ENCODE results near the gene PLTP.
"Not testable (repeated sequence)": the region's sequence is repeated elsewhere in the genome, so short reads cannot be mapped to it uniquely, and the experiment has no call there.

The PLTP gene

DNA sequence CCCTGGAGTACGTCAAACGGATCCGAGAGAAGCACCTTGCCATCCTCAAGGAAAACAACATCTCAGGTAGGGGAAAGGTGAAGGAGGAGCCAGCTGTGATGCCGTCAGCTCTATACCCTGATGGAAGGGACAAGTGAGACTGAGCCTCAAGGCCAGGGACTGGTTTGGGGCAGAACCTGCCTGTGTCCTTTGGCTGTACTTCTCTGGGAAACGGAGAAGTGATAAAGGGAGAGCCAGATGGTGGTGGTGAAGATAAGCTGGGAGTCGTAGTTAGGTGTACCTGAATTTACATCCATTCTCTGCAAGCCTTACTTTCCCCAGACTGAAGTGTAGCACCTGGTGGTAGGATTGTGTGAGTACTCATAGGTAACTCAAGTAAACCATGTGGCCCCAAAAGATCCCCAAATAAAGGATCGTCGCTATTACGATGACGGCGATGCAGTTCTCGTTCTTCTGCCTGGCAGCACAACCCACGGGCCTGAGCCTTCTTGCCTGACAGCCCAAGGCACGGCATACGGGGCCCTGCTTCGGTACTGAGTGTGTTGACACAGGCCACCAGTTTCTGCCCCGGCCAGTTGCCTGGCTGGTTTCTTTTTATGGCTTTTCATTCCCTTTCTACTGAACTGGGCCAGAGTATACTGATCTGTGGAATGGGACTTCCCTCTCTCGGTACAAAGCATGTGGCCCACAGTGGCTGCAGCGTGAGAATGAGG lies 33.2 kb upstream of the PLTP start:
- no peak for DNase-seq (ENCODE audit: low read depth in 4 of 4, low spot score in 1 of 4)

DNA sequence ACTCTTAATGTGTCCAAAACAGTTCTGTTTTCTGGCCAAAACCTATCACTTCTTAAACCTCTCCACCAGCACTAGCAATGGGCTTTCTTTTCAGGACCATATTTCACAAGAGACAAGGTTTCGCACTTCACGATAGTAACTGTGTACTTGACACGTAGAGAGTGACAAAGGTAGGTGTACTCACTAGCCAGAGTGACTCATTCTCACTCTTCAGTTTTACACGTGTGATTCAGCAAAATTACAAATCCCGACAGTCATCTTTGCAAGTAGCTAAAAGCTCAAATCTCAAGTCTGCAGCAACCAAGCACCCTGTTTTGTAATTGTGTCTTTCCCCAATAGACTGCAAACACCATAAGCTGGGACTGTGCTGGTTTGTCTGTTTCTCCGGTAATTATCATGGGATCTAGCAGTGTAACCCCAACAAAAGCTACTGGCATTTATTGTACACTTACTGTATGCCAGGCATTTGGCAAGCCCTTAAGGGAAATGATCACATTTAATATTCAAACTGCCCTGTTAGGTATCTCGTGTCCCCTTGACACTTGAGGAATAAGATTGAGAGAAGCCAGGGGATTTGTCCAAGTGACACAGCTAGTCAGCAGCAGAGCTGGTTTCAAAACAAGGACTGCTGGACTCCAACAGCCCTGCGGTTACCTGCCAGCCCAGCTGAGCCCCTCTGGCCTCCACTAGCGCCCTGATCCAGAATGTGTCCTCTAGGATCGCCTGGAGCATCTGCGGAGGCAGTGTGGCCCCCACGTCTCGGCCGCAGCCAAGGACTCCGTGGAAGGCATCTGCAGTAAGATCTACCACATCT lies 32.4 kb upstream of the PLTP start:
- no peak for DNase-seq (ENCODE audit: low read depth in 4 of 4, low spot score in 1 of 4)

DNA sequence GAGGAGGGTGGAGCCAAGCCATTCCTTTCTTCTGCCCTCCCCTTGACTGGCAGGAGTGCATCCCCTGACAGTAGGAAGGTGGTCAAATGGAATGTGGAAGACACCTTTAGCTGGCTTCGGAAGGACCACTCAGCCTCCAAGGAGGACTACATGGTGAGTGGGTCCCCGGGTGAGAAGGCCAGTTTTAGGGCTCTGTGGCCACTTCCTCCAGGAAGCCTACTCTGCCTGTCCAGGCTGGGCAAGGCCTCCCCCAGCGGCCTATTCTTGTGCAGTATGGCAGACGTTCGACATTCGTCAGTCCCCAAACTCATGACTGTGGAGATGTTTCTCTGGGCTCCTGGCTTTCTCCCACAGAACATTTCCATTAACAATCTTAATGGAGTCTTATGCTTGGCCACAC lies 31.7 kb upstream of the PLTP start:
- no peak for DNase-seq (ENCODE audit: low read depth in 4 of 4, low spot score in 1 of 4)

DNA sequence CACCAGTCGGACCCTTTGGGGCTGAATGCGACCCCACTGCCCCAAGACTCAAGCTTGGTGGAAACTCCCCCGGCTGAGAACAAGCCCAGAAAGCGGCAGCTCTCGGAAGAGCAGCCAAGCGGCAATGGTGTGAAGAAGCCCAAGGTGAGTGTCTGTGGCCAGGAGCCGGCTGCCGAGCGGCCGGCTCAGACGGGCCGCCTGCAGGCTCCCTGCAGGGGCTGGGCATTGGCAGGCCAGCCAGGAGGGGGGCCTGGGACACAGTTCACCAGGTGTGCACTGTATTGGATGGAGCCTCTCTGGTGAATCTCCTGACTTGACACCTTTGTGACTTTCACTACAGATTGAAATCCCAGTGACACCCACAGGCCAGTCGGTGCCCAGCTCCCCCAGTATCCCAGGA lies 28.5 kb upstream of the PLTP start:
- no peak for DNase-seq (ENCODE audit: low read depth in 4 of 4, low spot score in 1 of 4)

DNA sequence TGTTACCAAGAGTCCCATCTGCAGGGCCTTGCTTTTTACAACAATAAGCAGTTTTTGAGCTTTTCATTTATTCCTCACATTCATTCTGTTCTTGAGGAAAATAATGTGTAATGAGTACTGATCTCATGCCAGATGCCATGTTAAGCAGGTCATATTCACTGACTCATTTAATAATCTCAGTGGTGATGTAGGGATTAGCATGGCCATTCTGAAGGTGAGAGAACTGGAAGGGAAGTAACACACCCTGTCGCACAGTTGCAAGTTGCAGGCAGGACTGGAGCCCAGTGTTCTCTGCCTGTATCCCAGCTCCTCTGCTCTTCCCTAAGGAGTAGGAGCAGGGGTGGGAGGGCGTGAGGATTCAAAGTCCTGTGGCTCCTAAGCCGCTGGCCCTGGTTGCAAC lies 28.1 kb upstream of the PLTP start:
- no peak for DNase-seq (ENCODE audit: low read depth in 4 of 4, low spot score in 1 of 4)

DNA sequence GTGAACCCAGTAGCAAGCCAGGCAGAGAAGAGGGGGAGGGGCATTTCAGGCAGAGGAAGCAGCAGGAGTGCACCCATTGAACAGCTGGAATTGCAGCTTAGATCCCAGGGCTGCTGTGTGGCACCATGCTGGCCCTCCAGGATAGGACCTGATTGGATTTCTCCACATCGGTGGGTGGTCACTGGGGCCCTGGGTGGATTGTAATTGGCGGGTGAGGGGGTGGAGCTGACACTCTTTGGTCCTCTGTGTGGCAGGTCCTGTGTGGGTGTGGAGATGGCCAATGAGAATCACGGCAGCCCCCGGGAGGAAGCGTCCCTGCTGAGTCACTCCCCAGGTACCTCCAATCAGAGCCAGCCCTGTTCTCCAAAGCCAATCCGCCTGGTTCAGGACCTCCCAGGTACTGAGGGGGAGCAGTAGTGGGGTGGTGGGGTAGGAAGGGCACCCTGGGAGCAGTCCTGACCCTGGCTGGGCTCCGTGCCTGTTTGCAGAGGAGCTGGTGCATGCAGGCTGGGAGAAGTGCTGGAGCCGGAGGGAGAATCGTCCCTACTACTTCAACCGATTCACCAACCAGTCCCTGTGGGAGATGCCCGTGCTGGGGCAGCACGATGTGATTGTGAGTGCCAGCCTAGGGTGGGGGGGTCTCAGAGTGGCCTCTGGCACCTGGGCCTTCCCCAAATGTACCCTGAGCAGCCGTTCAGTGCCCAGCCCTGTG lies 26.9 kb upstream of the PLTP start:
- DNase-seq (ENCODE audit: low read depth in 4 of 4, low spot score in 1 of 4), result no peak

DNA sequence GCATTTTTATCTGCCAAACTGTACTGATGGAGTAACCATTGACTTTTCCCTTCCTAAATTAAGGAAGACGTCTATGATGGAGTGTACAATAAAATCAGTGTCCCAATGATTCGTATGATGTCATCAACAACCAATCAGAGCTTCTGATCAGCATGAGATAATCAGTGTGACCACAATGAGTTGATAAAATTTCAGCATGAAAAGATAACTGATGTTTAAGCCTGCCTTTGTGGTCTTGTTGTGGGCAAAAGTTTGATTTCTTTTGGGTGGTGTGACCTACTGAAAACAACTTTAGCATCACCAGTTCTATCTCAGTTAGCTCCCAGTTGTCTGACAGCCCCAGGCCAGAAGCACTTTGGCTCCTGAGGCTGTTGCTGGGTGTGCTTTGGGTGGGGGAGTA lies 25.8 kb upstream of the PLTP start:
- DNase-seq (ENCODE audit: low read depth in 4 of 4, low spot score in 1 of 4), result no peak

DNA sequence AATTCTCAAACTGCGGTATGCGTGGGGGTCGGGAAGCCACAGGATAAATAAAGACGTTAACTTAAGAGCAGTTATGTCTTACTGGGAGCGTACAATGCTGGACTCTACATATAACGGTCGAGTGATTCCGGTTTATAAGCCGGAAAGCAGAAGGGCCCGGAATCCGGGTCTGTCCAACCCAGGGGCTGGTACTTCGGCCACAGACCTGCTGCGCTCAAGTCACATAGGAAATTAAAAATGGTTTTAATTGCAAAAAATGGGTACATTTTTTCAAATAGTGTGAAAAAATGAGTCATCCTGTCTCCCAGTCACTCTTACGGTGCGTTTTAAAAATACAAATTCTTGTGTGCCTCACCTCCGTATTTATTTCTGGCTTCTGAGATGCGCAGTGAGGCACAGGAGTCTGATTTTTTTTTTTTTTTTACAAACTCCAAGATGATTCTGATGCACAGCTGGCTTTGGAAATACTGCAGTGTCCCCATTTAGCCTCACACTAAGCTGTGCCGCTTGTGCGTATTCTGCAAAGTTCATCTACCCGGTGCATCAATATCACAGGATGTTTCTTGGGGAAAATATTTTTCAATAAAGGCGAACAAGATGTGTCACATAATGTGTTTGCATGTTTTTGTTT lies 23.6 kb upstream of the PLTP start:
- DNase-seq (ENCODE audit: low read depth in 4 of 4, low spot score in 1 of 4), result no peak

DNA sequence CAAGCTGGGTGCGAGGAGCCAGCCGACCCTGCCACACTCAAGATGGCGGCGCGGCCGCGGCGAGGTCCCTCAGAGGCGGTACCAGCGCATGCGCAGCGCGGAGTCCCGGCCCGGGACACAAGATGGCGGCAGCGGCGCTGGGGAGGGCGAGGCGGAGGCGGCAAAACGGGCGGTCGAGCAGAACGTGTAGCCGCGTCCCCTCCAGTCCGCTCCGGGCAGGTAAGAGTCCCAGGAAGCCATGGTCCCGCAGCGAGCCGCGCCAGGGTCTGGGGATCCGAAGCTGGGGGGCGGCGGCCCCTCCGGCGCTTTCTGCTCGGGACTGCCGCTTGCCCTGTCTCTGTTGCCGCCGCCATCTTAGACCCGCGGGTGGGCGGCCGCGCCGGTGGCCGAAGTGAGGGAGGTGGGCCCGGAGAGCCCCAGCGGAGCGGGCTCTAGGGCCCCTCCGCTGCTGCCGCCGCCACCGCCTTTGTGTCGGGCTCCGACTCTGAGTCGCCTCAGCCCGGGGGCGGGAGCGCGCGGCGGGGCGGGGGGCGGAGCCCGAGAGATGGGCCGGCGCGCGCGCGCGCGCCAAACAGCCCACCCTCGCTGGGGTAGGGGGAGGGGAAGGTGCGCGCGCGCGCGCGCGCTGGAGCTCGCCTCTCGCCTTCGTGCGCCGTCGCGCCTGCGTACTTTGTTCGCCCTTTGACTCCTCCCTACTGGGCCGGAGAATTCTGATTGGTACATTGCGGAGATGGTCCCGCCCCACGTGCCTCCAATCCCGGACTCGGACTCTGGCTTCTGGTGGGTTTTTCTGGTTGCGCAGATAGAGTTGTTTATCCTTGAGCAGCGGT lies 22.8 kb upstream of the PLTP start, which contains the start of gene PCIF1:
TSS of gene PCIF1 (plus strand) at position 98 of the 830 bp plus-strand sequence. CDS start 4,317 bp downstream, outside the sequence.
- peak; percentile 90 to 98 (median 96) for DNase-seq (ENCODE audit: low read depth in 4 of 4, low spot score in 1 of 4)

DNA sequence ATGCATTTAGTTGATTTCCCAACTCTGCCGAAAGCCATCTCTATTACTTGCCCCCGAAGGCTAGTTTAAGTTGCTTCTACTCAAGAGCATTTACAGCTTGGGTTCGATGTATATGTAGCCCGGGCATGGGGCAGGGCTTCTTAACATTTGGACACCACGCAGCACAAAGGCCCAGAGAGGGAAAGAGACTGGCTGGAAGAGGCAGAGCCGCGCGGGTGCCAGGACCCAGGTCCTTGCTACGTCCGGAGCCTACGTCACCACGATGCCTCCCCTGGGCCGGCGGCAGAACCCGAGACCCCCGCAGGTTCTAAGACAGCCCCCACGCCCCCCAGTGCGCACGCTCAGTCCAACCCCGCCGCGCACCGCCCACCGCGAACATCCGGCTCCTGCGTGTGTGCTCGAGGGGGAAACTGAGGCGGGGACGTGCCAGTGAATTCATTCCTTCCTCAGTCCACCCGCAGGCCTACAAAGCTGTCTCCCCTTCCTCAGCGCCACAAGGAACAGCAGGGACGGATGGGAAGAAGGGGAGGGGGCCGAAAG lies 22.2 kb upstream of the PLTP start:
- DNase-seq (ENCODE audit: low read depth in 4 of 4, low spot score in 1 of 4), result peak in 1 of 4 experiments; percentile 17

DNA sequence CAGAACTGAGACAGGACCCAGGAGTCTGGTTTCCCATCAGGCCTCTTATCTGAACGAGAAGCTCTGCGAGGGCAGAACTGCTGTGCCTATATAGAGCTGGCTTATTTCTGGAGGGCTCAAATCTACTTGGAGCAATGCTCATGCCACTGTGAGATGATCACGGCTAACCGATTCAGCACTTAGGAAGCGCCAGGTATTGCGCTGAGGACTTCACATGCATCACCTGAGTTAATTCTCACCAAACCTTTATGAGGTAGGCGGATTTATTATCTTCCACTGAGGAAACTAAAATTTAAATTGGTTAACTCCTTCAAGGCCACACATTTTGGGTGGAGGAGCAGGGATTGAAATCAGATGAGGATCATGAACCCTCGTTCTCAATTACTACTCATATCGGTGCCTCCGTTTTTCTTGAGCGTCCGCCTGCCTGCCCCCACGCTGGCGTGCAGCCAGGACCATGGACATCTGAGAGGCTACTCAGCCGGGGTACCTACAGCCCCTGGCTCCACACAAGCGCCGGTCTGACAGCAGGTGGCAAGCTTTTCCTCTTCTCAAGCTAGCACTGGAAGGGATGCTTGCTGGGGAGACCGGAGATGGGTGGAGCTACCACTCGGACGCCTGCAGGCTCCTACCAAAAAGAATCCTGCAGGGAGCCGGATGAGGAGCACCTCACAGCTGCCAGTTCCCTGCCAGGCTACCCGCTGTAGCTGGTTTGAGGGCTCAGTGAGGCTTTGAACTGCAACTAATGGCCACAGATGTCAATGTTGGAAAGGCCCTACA lies 21.5 kb upstream of the PLTP start:
- DNase-seq (ENCODE audit: low read depth in 4 of 4, low spot score in 1 of 4), result peak in 3 of 4 experiments; percentile 25 to 54 (median 41)

DNA sequence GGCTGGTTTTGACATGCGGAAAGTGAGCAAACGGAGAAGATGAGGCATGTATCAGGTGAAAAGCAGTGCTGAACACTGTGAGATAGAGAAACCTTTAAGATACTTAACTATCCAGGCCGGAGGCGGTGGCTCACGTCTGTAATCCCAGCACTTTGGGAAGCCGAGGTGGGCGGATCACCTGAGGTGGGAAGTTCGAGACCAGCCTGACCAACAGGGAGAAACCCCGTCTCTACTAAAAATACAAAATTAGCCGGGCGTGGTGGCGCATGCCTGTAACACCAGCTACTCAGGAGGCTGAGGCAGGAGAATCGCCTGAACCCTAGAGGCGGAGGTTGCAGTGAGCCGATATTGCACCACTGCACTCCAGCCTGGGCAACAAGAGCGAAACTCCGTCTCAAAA lies 19.7 kb upstream of the PLTP start:
- not testable (repeated sequence) for DNase-seq (ENCODE audit: low read depth in 4 of 4, low spot score in 1 of 4)

DNA sequence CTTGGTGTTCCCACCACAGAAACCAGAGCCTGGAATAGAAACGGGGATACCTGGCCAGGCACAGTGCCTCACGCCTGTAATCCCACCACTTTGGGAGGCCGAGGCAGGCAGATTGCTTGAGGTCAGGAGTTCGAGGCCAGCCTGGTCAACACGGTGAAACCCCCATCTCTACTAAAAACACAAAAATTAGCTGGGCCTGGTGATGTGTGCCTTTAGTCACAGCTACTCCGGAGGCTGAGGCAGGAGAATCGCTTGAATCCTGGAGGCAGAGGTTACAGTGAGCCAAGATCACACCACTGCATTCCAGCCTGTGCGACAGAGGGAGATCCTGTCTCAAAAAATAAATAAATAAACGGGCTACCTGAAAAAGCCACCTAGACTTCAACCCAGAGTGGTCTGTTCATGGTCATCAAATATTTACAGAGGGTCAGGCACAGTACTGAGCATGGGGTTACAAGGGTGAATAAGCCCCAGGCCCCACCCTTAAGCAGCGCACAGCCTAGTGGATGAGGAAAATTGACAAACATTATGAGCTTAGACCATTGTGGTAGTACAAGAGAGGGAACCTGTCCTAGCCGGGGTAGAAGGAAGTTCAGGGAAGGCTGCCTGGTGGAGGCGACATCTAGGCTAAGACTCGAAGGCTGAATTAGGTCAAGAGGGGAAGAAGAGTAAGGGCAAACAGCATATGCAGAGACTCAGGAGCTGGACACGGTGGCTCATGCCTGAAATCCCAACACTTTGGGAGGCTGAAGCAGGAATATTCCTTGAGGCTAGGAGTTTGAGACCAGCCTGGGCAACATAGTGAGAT lies 15.3 kb upstream of the PLTP start:
- no peak for DNase-seq (ENCODE audit: low read depth in 4 of 4, low spot score in 1 of 4)

DNA sequence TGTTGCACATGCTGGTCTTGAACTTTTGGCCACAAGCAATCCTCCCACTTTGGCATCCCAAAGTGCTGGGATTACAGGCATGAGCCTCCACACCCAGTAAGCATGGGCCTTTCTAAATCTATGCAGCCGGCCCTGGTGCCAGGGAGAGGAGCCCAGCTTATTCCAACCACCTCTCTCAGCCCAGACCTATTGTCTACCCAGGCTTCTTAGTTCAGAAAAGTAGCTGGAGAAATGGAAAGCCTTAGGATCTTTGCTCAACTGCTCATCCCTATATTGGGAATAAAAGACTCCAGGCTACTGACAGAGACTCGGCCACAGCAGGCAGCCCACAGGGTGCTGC lies 14.7 kb upstream of the PLTP start:
- DNase-seq (ENCODE audit: low read depth in 4 of 4, low spot score in 1 of 4), result no peak

DNA sequence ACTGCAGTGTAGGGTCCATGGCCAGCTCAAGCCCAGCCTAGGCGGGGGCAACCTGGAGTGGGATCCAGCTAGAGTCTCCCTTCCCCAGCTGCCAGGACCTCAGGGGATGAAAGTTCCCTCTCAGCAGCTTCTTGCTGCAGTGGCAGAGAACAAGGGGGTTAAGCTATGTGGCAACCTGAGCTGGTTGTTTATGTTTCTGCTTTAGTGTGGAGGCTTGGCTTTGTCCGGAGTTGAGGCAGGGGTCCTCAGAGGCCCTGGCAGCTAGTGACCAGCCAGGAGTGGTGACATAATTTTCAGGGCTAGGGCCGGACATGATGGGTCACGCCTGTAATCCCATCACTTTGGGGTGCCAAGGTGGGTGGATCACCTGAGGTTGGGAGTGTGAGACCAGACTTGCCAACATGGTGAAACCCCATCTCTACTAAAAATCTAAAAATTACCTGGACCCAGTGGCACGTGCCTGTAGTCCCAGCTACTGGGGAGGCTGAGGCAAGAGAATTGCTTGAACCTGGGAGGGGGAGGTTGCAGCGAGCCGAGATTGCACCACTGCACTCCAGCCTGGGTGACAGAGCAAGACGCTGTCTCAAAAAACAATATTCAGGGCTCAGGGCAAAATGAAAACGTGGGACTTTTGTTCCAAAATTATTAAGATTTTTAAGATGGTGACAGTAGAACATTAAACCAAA lies 14.0 kb upstream of the PLTP start:
- no peak for DNase-seq (ENCODE audit: low read depth in 4 of 4, low spot score in 1 of 4)

DNA sequence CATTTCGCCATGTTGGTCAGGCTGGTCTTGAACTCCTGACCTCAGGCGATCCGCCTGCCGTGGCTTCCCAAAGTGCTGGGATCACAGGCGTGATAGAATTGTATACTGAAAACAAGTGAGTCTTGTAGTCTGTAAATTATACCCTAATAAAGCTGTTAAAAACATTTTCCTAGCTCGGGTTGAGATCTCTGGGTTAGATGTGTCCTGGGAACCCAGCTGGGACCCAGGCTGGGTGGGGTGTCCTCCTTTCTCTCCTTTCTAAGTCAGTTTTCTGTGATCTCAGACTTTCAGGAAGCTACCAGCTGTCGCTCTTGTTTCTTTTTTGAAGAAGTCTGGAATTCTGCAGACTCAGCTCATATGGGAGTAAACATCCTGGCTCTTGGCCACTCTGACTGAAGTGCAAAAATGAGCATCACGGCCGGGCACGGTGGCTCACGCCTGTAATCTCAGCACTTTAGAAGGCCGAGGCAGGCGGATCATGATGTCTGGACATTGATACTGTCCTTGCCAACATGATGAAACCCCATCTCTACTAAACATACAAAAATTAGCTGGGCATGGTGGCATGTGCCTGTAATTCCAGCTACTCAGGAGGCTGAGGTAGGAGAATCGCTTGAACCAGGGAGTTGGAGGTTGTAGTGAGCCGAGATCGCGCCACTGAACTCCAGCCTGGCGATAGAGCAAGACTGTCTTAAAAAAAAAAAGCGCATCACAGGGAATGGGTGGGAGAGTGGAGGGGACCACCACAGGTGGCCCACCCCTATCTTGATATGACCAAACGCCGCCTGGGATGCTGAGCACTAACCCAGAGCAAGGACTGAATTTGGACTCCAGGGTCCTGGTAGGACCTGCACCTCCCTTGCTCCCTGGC lies 12.7 kb upstream of the PLTP start:
- DNase-seq (ENCODE audit: low read depth in 4 of 4, low spot score in 1 of 4), result no peak
